H1 (cell line): ENCODE measurements around the gene SLC22A15. TPM values are rescaled to one million over a fixed set of nuclear protein-coding genes. Genes with fewer than 3 reads are reported as not detected.

Experiments used
- CBX5 ChIP-seq: fragments of 300-800, 300-1000 bp; sonication (generic); IDR thresholded peaks from 2 replicates; pipeline ENCODE4 v1.7.1; 2016; ENCODE audit warnings: antibody characterized with exemption, low read length, low read depth
- CBX8 ChIP-seq: fragments of 300-800, 300-1000 bp; sonication (generic); IDR thresholded peaks from 2 replicates; pipeline ENCODE4 v1.7.1; 2016; ENCODE audit warnings: low read depth, low read length, borderline replicate concordance
- KDM1A ChIP-seq: fragments of 200-600, 300-600 bp; sonication (generic); IDR thresholded peaks from 2 replicates; pipeline ENCODE4 v1.7.1; 2016; ENCODE audit warnings: mild to moderate bottlenecking, low read length, borderline replicate concordance
- TEAD4 ChIP-seq: IDR thresholded peaks from 2 replicates; pipeline ENCODE4 v1.6.1; 2012; ENCODE audit warnings: low read depth, low read length, inconsistent platforms, mixed read lengths
- polyA plus RNA-seq, 7 experiments: library from polyadenylated mRNA; depleted of rRNA in 3 of 7; stranded (reverse) in 5 of 7; unstranded in 2 of 7; fragments of >200 nt in 5 of 7; fragments of 200-250 nt in 2 of 7; gene quantifications; 1 replicate in 5 of 7; 2 replicates in 1 of 7; 4 replicates in 1 of 7; pipeline versions ENCODE4 v1.2.1 to v1.2.3, GENCODE V29; 2011 to 2013; ENCODE audit warnings: missing spikeins in 2 of 7, mixed read lengths in 2 of 7
- total RNA-seq: library from RNA; stranded (reverse); fragmentation: NEBNext Ultra II Directional; extraction: Animal tissue kit (Norgen Biotek cat#: 25700); gene quantifications from 2 replicates; pipeline ENCODE4 v1.2.1, GENCODE V29; 2021
- TF ChIP-seq, protein P1 (sequence below): fragments of 300-600 bp; sonication (generic); IDR thresholded peaks from 2 replicates; pipeline ENCODE4 v1.7.1; 2012; ENCODE audit warnings: low read length, moderate library complexity, mild to moderate bottlenecking, inconsistent platforms; ENCODE audit not compliant: insufficient replicate concordance
- TF ChIP-seq, protein P2 (sequence below), 3 experiments: IDR thresholded peaks; 1 replicate in 2 of 3; 2 replicates in 1 of 3; pipeline versions ENCODE4 v1.5.1 to v1.6.1; 2011; ENCODE audit warnings: low read length in 3 of 3, mild to moderate bottlenecking in 3 of 3, inconsistent platforms in 2 of 3, low read depth in 1 of 3, moderate library complexity in 1 of 3; ENCODE audit not compliant: insufficient read depth in 1 of 3; ENCODE audit errors: control extremely low read depth in 1 of 3

SLC22A15 gene
- total and polyA plus RNA-seq, 2 of the 8 experiments (the other 6 are each of a cell fraction or from before 2014, with no cell fraction given): 3.2 to 3.3 TPM

DNA sequence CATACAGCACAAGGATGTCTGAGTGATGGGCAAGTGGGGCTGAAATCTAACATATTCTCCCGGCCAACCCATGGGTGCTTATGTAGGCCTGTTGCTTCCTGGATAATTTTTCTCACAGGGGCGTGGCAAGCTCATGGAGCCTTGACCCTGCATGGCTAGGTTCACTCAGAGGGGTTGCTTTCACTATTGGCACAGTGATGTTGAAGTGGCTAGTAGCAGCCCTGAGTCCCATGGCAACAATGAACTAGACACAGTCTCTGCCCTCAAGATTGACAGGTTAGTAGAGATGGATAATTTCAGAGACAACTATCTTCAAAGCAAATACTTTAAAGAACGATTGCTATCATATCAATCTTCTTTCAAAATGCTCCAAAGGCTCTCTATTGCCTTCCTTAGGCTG lies 128.4 kb downstream of the SLC22A15 start (continued):
- TF ChIP-seq, protein P1, sequence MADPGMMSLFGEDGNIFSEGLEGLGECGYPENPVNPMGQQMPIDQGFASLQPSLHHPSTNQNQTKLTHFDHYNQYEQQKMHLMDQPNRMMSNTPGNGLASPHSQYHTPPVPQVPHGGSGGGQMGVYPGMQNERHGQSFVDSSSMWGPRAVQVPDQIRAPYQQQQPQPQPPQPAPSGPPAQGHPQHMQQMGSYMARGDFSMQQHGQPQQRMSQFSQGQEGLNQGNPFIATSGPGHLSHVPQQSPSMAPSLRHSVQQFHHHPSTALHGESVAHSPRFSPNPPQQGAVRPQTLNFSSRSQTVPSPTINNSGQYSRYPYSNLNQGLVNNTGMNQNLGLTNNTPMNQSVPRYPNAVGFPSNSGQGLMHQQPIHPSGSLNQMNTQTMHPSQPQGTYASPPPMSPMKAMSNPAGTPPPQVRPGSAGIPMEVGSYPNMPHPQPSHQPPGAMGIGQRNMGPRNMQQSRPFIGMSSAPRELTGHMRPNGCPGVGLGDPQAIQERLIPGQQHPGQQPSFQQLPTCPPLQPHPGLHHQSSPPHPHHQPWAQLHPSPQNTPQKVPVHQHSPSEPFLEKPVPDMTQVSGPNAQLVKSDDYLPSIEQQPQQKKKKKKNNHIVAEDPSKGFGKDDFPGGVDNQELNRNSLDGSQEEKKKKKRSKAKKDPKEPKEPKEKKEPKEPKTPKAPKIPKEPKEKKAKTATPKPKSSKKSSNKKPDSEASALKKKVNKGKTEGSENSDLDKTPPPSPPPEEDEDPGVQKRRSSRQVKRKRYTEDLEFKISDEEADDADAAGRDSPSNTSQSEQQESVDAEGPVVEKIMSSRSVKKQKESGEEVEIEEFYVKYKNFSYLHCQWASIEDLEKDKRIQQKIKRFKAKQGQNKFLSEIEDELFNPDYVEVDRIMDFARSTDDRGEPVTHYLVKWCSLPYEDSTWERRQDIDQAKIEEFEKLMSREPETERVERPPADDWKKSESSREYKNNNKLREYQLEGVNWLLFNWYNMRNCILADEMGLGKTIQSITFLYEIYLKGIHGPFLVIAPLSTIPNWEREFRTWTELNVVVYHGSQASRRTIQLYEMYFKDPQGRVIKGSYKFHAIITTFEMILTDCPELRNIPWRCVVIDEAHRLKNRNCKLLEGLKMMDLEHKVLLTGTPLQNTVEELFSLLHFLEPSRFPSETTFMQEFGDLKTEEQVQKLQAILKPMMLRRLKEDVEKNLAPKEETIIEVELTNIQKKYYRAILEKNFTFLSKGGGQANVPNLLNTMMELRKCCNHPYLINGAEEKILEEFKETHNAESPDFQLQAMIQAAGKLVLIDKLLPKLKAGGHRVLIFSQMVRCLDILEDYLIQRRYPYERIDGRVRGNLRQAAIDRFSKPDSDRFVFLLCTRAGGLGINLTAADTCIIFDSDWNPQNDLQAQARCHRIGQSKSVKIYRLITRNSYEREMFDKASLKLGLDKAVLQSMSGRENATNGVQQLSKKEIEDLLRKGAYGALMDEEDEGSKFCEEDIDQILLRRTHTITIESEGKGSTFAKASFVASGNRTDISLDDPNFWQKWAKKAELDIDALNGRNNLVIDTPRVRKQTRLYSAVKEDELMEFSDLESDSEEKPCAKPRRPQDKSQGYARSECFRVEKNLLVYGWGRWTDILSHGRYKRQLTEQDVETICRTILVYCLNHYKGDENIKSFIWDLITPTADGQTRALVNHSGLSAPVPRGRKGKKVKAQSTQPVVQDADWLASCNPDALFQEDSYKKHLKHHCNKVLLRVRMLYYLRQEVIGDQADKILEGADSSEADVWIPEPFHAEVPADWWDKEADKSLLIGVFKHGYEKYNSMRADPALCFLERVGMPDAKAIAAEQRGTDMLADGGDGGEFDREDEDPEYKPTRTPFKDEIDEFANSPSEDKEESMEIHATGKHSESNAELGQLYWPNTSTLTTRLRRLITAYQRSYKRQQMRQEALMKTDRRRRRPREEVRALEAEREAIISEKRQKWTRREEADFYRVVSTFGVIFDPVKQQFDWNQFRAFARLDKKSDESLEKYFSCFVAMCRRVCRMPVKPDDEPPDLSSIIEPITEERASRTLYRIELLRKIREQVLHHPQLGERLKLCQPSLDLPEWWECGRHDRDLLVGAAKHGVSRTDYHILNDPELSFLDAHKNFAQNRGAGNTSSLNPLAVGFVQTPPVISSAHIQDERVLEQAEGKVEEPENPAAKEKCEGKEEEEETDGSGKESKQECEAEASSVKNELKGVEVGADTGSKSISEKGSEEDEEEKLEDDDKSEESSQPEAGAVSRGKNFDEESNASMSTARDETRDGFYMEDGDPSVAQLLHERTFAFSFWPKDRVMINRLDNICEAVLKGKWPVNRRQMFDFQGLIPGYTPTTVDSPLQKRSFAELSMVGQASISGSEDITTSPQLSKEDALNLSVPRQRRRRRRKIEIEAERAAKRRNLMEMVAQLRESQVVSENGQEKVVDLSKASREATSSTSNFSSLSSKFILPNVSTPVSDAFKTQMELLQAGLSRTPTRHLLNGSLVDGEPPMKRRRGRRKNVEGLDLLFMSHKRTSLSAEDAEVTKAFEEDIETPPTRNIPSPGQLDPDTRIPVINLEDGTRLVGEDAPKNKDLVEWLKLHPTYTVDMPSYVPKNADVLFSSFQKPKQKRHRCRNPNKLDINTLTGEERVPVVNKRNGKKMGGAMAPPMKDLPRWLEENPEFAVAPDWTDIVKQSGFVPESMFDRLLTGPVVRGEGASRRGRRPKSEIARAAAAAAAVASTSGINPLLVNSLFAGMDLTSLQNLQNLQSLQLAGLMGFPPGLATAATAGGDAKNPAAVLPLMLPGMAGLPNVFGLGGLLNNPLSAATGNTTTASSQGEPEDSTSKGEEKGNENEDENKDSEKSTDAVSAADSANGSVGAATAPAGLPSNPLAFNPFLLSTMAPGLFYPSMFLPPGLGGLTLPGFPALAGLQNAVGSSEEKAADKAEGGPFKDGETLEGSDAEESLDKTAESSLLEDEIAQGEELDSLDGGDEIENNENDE: no peak
- no peak for TF ChIP-seq CBX5
- TF ChIP-seq, protein P2, sequence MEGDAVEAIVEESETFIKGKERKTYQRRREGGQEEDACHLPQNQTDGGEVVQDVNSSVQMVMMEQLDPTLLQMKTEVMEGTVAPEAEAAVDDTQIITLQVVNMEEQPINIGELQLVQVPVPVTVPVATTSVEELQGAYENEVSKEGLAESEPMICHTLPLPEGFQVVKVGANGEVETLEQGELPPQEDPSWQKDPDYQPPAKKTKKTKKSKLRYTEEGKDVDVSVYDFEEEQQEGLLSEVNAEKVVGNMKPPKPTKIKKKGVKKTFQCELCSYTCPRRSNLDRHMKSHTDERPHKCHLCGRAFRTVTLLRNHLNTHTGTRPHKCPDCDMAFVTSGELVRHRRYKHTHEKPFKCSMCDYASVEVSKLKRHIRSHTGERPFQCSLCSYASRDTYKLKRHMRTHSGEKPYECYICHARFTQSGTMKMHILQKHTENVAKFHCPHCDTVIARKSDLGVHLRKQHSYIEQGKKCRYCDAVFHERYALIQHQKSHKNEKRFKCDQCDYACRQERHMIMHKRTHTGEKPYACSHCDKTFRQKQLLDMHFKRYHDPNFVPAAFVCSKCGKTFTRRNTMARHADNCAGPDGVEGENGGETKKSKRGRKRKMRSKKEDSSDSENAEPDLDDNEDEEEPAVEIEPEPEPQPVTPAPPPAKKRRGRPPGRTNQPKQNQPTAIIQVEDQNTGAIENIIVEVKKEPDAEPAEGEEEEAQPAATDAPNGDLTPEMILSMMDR (IDR thresholded peaks at IDR 0.05; ENCODE audit: control extremely low read depth in 1 of 3, insufficient read depth in 1 of 3, low read depth in 1 of 3, low read length in 3 of 3): no peak
- TF ChIP-seq TEAD4: no peak
- no peak for TF ChIP-seq CBX8
- TF ChIP-seq KDM1A: no peak
